Amygdala (tissue), 56 donors: ENCODE results near the gene PRELP.

Experiments used
- DNase-seq, 56 donors: peaks; one replicate each; lab custom pipeline; 2025; lab: John Stamatoyannopoulos, UW

The PRELP gene

DNA sequence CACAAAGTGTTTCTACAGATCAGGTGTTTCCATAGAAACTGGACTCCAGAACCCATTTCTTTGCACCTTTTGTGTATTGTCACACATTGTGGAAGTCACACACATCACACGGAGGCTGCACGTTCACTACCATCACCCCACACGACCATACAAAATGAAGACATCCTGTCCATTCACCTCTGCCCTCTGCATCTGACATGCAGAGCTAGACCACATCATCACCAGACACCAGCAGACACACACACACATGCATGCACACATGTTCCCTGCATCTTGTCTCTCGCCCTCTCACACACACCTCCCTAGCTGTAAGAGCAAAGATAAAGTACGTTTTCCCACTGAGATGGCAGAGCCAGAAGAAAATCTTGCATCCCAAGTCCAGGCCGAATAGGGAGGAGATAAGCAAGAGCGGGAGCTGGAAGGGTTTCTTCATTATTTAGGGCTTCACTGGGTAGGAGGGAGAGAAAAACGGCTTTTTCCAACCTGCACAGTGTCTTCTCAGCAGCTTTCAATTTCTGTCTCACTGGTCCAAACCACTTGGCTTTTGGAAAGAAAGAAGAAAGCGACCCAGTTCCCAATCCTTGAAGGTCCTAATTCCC lies 709 bp downstream of the PRELP start:
- DNase-seq: peak in 2 of 56 donors; percentile 23 to 26

DNA sequence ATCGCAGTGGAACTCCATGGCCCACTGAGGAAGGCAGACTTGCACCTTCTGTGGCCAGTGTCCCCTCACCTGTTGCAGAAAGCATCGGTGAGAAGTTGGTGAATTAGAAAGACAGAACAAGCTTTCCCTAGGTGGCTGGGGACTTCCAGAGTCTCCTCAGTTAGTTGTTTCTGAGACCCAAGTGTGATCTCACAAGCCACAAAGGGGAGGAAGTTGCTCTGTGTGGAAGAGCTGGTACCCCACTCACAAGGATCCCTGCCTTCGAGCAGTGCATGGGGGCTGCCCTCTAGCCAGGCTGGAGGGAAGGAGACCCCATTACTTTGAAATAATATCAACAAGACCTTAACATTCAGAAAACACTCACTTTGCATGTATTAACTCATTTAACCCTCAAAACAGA lies 2.1 kb downstream of the PRELP start:
- no peak for DNase-seq

DNA sequence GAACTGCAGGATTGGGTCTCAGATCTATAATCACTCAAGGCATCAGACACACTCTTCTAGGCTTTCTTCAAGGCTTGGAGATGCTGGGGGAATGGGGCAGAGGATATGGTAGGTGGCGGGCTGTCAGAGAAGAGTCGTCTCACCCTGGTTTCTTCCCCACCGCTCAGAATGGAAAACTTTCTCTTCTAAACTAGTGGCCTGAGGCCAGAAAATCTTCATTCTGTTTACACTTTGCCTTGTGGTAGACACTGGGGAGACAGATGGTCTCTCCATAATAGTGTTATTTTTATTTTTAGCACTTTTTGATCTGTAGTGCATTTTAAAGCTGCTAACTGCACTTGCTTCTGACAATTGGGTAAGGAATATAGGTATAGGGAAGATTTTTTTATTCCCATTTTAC lies 2.6 kb downstream of the PRELP start:
- DNase-seq: no peak

DNA sequence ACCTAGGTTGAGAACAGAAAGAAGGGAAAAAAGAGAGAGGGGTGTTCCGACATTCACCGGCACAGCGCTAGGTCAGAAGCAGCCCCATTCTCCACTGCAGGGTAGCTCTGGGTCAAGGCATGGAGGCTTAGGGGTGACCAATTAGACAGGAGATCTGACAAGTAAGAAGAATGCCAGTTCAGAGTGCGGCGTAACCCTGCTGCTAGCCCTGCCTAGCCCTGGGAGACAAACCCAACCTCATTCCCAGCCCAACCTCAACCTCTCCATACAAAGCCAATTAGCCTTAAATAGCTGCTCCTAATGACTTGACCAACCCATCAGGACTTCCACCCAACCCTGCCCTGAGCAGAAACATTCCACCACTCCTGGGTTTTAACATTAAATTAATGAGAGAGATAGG lies 3.4 kb downstream of the PRELP start:
- DNase-seq: no peak

DNA sequence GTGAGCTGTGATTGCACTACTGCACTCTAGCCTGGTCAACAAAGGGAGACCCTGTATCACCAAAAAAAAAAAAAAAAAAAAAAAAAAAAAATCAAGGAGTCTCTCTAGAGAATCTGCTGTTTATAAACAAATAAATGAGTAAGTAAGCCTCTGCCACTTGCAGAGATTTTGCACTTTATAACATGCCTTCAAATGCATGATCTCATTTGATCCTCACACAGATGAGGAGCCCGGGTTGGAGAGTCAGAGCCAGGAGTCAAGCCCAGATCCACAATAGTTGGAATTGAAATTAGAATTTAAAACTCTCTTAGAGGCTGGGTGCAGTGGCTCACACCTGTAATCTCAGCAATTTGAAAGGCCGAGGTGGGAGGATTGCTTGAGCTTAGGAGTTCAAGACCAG lies 4.0 kb downstream of the PRELP start:
- no peak for DNase-seq

DNA sequence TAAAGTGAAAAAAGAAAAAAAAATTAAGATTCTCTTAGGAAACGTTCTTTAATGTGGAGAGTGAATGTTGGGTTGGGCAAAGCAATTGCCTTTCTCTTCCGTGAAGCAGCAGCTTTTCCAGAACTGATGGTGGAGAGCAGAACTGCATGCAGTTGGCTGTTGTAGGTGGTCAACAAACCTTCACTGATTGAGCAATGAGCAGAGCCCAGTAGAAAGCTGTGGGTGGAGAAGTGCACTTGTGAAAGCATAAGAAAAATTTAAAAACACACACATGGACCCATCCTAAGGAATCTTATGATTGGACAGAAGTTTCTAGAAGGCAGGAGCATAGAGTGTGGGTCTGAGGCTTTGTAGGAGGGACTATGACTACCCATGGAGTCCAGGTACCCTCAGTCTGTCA lies 4.5 kb downstream of the PRELP start:
- DNase-seq: peak in 2 of 56 donors; percentile 11 to 44

DNA sequence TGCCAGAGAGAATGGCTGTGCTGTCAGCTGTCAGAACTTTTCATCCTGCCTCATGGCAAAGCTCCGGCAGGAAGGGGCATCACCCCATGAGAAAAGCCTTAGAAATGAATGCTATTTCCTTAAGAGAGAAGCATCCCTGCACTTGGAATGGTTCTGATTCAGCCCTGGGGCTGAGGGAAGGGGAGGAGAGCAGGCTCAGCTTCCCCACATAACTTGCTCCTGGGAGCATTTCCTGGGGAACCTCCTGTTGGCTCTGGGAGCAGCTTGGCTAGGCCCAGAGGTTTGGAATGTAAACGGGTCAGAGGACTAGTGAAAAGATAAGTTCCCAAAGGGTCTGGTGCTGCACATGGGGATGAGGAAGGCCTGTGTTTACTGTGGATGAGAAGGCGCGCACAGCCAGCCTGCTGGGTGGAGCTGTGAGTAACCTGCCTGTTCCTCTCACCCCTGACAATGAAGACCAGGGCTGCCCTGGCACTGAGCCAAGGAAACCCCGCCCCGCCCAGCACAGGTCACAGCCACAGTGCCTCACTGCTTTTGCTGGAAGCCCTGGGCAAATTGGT lies 5.0 kb downstream of the PRELP start:
- DNase-seq: peak in 4 of 56 donors; percentile 20 to 75 (median 47)

DNA sequence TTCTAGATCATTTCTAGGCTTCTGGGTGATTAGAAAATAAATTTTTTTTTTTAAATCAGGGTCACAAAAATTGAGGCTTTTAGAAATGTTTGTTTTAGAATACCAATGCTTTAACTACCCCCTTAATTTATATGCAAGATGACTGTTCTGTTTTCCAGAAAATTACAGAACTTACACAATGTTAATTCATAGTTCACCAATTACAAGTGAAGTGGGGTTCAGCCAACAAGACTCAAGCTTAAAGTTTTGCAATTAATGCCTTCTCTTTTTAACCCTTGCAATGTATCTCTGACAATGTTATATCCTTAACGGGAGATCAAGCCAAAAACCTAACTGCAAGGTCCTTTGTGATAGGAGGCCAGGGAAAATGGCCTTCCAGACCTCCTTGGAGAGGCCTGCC lies 5.6 kb downstream of the PRELP start:
- DNase-seq: no peak

DNA sequence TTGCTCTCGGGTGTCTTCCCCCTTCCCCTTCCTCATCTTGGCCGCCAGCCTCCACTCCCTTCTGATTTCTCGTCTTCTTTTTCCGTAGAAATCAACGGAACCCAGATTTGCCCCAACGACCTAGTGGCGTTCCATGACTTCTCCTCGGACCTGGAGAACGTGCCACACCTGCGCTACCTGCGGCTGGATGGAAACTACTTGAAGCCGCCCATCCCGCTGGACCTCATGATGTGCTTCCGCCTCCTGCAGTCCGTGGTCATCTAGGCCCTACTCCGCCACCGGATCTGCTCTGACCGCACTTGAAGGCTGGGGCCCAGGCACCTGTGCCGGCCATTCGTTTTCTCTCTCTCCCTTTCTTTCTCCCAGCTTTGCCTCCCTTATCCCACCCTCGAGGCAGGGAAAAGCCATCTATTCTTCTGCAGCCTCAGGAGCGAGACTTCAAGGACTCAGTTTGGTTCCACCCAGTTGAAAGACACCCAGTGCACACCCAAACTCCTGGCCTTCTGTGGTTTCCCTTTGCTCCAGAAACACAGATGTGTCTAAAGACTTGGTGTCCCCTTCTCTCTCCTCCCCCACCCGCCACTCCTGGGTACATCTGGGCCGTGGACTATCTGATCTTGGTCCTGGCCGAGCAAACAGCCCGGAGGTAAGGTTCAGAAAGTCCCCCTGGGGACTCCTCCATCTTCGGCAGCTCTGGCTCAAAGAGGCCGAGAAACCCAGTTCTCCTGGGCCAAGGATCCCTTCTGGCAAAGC lies 11.2 kb downstream of the PRELP start:
- DNase-seq: no peak

DNA sequence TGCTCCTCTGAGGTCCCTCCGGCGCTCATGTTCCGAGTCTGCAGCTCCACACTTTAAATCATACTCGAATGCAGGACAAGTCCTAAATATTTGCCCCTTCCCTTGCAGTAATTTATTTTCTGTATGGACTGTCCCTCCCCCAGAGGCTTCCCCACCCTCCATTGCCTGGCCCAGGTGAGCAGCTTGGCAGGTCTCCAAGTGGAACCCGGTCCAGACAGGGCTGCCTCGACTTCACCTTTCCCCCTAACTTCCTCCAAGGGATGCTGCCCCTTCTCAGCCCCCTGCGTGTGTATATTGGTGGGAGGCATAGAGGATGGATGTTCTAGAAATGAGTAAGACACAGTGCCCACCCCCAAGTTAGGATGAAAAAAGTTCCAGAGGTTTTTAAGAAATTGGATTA lies 12.9 kb downstream of the PRELP start:
- no peak for DNase-seq

DNA sequence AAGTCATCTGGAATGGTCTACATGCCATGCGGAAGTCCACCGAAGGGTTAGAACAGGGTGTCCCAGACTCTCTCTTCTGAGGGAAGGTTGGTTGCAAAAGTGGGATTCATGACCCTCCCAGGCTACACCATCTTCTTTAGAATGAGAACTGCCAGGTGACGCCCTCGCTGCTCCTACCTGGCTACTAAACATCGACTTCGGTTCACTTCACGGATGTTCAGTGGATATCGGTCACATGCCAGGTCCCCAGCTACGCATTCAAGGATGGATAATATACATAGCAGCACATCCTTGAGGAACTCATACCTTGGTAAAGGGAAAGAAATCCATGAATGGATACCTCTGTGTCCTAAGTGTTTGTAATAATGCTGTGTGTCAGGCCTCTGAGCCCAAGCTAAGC lies 15.0 kb downstream of the PRELP start:
- no peak for DNase-seq

DNA sequence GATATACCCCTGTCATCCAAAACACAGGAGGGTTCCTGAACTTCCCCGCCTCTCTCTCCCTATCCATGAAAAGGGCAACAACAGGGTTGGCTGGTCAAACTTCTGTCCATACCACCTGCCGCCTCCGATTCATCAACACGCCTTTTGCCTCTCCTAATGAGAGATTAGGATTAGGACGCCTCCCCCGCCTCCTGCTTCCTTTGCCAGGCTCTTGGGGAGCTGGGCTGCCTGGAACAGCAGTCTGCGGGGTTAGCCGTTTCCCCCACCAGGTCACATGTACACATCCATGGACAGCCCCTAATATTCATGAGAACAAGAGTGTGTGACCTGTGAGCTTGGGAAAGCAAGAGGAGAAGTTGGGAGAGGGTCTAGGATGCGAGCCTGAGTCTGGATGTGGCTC lies 16.1 kb downstream of the PRELP start:
- DNase-seq: no peak

DNA sequence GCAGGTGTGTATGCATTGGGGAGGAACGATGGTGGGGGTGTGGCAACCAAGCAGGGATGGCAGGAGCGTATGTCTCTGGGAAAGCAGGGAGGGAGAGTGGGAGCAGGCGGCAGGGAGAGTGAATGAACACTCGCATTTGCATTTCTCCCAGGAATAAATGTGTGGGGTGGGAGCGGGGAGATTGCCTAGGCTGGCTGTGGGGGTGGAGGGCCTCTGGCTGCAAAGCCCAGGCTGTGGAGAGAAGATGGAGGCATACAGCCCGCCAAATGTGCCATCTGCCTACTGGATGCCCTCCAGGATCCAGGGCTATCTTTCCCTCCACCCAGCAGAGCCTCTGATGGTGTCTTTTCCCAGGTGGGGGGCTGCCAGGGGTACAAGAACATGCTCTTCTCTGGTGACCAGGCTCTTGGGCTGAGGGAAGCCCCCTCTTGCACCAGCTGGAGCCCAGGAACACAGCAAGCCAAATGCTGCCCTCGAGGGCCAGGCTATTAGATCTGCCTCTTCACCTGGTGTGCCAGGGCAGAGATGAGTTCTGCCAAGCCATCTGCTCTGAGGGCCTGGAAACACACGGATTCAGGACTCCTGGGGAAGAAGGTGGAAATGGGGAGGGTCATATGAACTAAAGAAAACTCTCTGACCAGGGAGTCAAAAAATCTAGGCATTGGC lies 16.6 kb downstream of the PRELP start:
- DNase-seq: peak in 4 of 56 donors; percentile 12 to 27 (median 22)

DNA sequence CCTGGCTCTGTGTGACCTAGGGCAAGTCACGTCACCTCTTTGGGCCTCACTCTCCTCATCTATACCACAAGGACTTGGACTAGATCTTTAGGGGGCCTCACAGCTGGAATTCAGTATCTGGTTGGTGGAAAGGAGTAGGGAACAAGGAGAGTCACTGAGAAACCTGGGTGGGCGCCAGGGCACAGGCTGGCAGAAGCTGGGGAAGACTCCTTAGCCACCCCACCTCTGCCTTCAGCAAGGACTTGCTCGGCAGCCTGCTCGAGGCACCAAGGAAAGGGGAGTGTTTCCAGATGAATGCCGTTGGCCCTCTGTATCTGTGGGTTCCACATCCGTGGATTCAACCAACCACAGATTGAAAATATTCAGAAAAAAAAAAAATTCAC lies 17.1 kb downstream of the PRELP start:
- no peak for DNase-seq

DNA sequence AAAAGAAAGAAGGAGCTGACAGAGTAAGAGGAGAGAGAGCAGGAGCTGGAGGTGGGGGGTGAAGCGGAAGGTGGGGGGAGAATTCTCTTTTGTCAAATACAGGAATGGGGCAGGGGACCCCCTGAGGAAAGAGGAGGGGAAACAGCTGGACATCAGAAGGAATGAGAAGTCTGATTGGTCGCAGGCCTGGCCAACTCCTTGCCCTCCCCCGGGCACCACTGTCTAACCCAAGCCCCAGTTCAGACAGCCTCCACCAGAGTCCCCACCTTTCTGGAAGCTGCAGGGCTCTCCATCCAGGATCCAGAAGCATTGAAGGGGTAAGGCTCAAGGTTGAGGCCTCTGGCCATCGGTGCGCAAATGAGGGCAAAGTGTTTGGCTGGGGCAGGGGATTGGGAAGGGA lies 18.3 kb downstream of the PRELP start, which contains the start of gene OPTC:
Gene OPTC (plus strand): TSS at position 253 of the 400 bp plus-strand sequence. CDS start 1,853 bp downstream, outside the sequence.
- no peak for DNase-seq

DNA sequence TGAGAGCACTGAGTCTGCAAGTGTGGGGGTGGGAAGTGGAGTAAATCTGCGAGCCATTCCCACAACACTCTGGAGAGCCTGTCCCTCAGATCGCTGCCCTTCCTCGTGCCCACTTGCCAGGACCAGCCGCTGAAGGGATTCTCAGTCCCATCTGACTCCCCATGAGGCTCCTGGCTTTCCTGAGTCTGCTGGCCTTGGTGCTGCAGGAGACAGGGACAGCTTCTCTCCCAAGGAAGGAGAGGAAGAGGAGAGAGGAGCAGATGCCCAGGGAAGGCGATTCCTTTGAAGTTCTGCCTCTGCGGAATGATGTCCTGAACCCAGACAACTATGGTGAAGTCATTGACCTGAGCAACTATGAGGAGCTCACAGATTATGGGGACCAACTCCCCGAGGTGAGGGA lies 20.2 kb downstream of the PRELP start:
- no peak for DNase-seq

DNA sequence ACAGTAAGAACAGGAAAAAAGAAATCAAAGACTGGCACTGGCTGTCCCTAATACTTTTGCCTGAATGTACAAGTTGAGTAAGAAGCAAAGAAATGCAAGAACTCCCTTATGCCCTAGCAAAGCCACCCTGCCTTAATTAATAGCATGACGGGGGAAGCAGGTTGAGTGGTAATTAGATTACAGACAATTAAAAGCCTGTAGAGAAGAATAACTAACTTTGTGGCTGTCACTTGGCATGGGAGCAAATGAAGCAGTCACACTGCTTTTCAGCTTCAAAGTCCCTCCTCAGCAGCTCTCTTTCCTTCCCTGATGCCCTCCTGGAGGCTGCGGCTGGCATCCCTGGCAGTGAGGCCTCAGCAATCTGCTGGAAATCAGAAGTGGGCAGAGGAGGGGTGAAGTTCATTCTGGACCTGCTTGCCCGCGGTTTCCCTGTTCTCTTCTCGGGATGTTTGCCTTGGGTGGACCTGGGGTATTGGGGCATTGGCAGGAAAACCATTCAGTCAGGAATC lies 21.7 kb downstream of the PRELP start:
- DNase-seq: no peak

DNA sequence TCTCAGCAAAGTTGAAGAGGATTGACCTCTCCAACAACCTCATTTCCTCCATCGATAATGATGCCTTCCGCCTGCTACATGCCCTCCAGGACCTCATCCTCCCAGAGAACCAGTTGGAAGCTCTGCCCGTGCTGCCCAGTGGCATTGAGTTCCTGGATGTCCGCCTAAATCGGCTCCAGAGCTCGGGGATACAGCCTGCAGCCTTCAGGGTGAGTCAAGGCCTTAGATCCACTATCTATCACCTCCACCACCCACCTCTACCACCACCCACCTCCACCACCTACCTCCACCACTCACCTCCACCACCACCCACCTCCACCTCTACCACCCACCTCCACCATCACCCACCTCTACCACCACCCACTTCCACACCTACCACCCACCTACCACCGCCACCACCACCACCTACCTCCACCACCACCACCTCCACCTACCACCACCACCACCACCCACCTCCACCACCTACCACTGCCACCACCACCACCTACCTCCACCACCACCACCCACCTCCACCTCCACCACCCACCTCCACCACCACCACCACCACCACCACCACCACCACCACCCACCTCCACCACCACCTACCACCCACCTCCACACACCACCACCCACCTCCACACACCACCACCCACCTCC lies 24.2 kb downstream of the PRELP start:
- DNase-seq: no peak

DNA sequence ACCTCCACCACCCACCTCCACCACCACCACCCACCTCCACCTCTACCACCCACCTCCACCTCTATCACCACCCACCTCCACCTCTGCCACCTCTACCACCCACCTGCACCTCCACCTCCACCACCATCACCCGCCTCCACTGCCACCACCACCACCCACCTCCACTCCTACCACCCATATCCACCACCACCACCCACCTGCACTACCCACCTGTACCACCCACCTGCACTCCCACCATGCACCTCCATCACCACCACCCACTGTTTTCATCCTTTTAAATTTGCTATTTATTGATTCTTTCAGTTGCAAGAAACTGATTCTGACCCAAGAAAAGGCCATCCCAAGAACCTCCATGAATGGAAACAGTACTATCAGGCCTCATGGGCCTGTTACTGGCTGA lies 24.7 kb downstream of the PRELP start:
- no peak for DNase-seq

DNA sequence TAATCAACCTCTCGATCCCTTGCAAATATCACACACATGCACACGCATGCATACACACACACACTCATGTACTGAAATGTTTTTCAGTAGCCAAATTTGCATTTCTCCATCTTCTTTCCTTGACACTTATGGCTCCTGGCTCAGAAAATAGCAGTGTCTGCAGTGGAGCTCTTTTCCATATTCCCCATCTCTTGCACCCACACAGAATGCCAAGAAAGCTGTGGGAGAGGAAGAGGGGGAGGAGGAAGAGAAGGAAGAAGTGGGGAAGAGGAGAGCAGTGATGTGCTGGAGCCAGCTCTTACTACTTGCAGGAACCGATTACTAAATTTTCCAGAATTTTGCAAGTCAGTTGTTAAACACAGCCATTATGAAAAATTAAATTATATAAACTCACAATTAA lies 28.2 kb downstream of the PRELP start:
- DNase-seq: no peak
